ENCODE results near the gene SLC15A1.

SLC15A1 gene

GRCh38 chr13:98784666-98785065 is 32.2 kb upstream of the SLC15A1 start:
- Histone ChIP-seq H3K79me2 (ENCODE audit: insufficient read depth, low read depth) (no peaks in the 10 kb centered on the region), H3K36me3 (ENCODE audit: insufficient read depth) (no peaks in the 10 kb centered on the region), H3K9ac (no peak overlapping the region), H3K4me2 (no peak overlapping the region), H4K20me1 (ENCODE audit: insufficient read depth) (no peaks in the 10 kb centered on the region), H3K4me1 (ENCODE audit: low read depth, poor library complexity, severe bottlenecking) (no peaks in the 10 kb centered on the region), H3K27me3 (ENCODE audit: insufficient read depth, low read depth) (no peaks in the 10 kb centered on the region), H3K27ac (no peak overlapping the region), H2AFZ (ENCODE audit: low read depth) (no peak overlapping the region), H3K4me3 (IDR thresholded peaks at IDR 0.05; ENCODE audit: insufficient read depth, low read depth, low read length) (no peak overlapping the region)
- no peak for TF ChIP-seq CTCF (conservative IDR thresholded peaks at IDR 0.05; ENCODE audit: low read depth, low read length)

- H3K79me2 ChIP-seq (ENCODE audit: insufficient read depth, low read depth) = no peaks in the 10 kb centered on the region
- H3K4me1 ChIP-seq (ENCODE audit: low read depth, poor library complexity, severe bottlenecking) = no peaks in the 10 kb centered on the region
- no peak for TF ChIP-seq CTCF (conservative IDR thresholded peaks at IDR 0.05; ENCODE audit: low read depth, low read length)
- no peak overlapping the region for H3K27ac ChIP-seq
- H3K9ac ChIP-seq = no peak overlapping the region
- H3K4me2 ChIP-seq = no peak overlapping the region
- H2AFZ ChIP-seq (ENCODE audit: low read depth) = no peak overlapping the region
- H4K20me1 ChIP-seq (ENCODE audit: insufficient read depth) = no peaks in the 10 kb centered on the region
- no peaks in the 10 kb centered on the region for H3K27me3 ChIP-seq (ENCODE audit: insufficient read depth, low read depth)
- H3K4me3 ChIP-seq (IDR thresholded peaks at IDR 0.05; ENCODE audit: insufficient read depth, low read depth, low read length) = no peak overlapping the region
- H3K36me3 ChIP-seq (ENCODE audit: insufficient read depth) = no peaks in the 10 kb centered on the region
Observed at GRCh38 chr13:98783856-98784478, 31.5 kb upstream of the SLC15A1 start.

- TF ChIP-seq CTCF (conservative IDR thresholded peaks at IDR 0.05; ENCODE audit: low read depth, low read length) = no peak
- no peak overlapping the region for H2AFZ ChIP-seq (ENCODE audit: low read depth)
- no peaks in the 10 kb centered on the region for H4K20me1 ChIP-seq (ENCODE audit: insufficient read depth)
- no peaks in the 10 kb centered on the region for H3K27me3 ChIP-seq (ENCODE audit: insufficient read depth, low read depth)
- H3K4me2 ChIP-seq = no peak overlapping the region
- no peaks in the 10 kb centered on the region for H3K4me1 ChIP-seq (ENCODE audit: low read depth, poor library complexity, severe bottlenecking)
- H3K79me2 ChIP-seq (ENCODE audit: insufficient read depth, low read depth) = no peaks in the 10 kb centered on the region
- H3K27ac ChIP-seq = no peak overlapping the region
- H3K36me3 ChIP-seq (ENCODE audit: insufficient read depth) = no peaks in the 10 kb centered on the region
- no peak overlapping the region for H3K4me3 ChIP-seq (IDR thresholded peaks at IDR 0.05; ENCODE audit: insufficient read depth, low read depth, low read length)
- H3K9ac ChIP-seq = no peak overlapping the region
Observed at GRCh38 chr13:98782654-98783053, 30.2 kb upstream of the SLC15A1 start.

GRCh38 chr13:98781905-98782304 is 29.4 kb upstream of the SLC15A1 start:
- no peak for TF ChIP-seq CTCF (conservative IDR thresholded peaks at IDR 0.05; ENCODE audit: low read depth, low read length)
- H3K9ac ChIP-seq = no peak overlapping the region
- no peak overlapping the region for H2AFZ ChIP-seq (ENCODE audit: low read depth)
- H4K20me1 ChIP-seq (ENCODE audit: insufficient read depth) = no peaks in the 10 kb centered on the region
- H3K4me2 ChIP-seq = no peak overlapping the region
- no peaks in the 10 kb centered on the region for H3K79me2 ChIP-seq (ENCODE audit: insufficient read depth, low read depth)
- no peaks in the 10 kb centered on the region for H3K4me1 ChIP-seq (ENCODE audit: low read depth, poor library complexity, severe bottlenecking)
- H3K4me3 ChIP-seq (IDR thresholded peaks at IDR 0.05; ENCODE audit: insufficient read depth, low read depth, low read length) = no peak overlapping the region
- no peaks in the 10 kb centered on the region for H3K27me3 ChIP-seq (ENCODE audit: insufficient read depth, low read depth)
- no peak overlapping the region for H3K27ac ChIP-seq
- no peaks in the 10 kb centered on the region for H3K36me3 ChIP-seq (ENCODE audit: insufficient read depth)

Measured in KMS-11 (cell line).